Stimulated activated CD8-positive, alpha-beta memory T cell treated with anti-CD3 and anti-CD28 coated beads, Interleukin-7, amount 100 ng/mL, for 1 hour (primary cell): Measurements from ENCODE around the gene ZNG1E.
A peak's percentile ranks its signal among the peaks of the same experiment; 100 is the strongest.
"Not testable (repeated sequence)": the region's sequence is repeated elsewhere in the genome, so short reads cannot be mapped to it uniquely, and the experiment has no call there.

ENCODE experiments used
- DNase-seq, 2 donors: peaks; one replicate each; pipeline ENCODE4 v3.0.0-alpha.2; 2020; ENCODE audit warnings: low read depth in 2 of 2

The ZNG1E gene

GRCh38 chr9:65675589-65676021, at the start of gene ZNG1E:
Gene ZNG1E (plus strand): TSS chr9:65675928. CDS start chr9:65675977, 49 bp downstream.
- peak; percentile 28 to 31 for DNase-seq

GRCh38 chr9:65673579-65673978, 2.1 kb upstream of the ZNG1E start:
- not testable (repeated sequence) for DNase-seq

- not testable (repeated sequence) for DNase-seq
These were observed 710 bp upstream of the ZNG1E start for GRCh38 chr9:65675018-65675417.

GRCh38 chr9:65676389-65676788, 661 bp downstream of the ZNG1E start:
- not testable (repeated sequence) for DNase-seq

GRCh38 chr9:65678533-65678932, 2.8 kb downstream of the ZNG1E start:
- not testable (repeated sequence) for DNase-seq

GRCh38 chr9:65703550-65703949, 27.8 kb downstream of the ZNG1E start:
- not testable (repeated sequence) for DNase-seq

GRCh38 chr9:65714445-65714844, 38.7 kb downstream of the ZNG1E start:
- DNase-seq = not testable (repeated sequence)

- DNase-seq = not testable (repeated sequence)
These were observed 61.4 kb downstream of the ZNG1E start, which contains the start of gene FOXD4L4 for GRCh38 chr9:65737096-65737564. Gene FOXD4L4 (plus strand): TSS chr9:65737146. CDS start chr9:65737146, 0 bp downstream.

- not testable (repeated sequence) for DNase-seq
These were observed 62.4 kb downstream of the ZNG1E start for GRCh38 chr9:65738133-65738532.
